Measurements from ENCODE around the gene ICAM4.

DNA sequence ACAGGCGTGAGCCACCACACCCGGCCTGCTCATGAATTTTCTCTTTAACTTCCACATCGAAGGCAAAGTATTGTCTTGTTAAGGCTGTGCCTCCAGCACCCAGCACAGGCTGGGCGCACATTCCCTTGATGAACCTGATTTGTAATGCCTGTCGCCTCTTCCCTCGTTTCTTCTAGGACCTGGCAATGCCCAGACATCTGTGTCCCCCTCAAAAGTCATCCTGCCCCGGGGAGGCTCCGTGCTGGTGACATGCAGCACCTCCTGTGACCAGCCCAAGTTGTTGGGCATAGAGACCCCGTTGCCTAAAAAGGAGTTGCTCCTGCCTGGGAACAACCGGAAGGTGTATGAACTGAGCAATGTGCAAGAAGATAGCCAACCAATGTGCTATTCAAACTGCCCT, 12.2 kb upstream of the ICAM4 start:
- TF ChIP-seq, protein P1, sequence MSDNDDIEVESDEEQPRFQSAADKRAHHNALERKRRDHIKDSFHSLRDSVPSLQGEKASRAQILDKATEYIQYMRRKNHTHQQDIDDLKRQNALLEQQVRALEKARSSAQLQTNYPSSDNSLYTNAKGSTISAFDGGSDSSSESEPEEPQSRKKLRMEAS (IDR thresholded peaks at IDR 0.05), result no peak
- TF ChIP-seq YY1 (IDR thresholded peaks at IDR 0.05; ENCODE audit: low read depth), result no peak
- no peak for TF ChIP-seq TCF12 (IDR thresholded peaks at IDR 0.05; ENCODE audit: low read depth)
- no peak for TF ChIP-seq EP300 (IDR thresholded peaks at IDR 0.05; ENCODE audit: borderline replicate concordance)
- no peak for TF ChIP-seq TAF1 (IDR thresholded peaks at IDR 0.05; ENCODE audit: low read depth)
- TF ChIP-seq RAD21 (IDR thresholded peaks at IDR 0.05; ENCODE audit: low read depth), result no peak
- TF ChIP-seq, protein P2, sequence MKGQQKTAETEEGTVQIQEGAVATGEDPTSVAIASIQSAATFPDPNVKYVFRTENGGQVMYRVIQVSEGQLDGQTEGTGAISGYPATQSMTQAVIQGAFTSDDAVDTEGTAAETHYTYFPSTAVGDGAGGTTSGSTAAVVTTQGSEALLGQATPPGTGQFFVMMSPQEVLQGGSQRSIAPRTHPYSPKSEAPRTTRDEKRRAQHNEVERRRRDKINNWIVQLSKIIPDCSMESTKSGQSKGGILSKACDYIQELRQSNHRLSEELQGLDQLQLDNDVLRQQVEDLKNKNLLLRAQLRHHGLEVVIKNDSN (IDR thresholded peaks at IDR 0.05), result no peak
- TF ChIP-seq CEBPB (IDR thresholded peaks at IDR 0.05), result no peak
- TF ChIP-seq, protein P3, sequence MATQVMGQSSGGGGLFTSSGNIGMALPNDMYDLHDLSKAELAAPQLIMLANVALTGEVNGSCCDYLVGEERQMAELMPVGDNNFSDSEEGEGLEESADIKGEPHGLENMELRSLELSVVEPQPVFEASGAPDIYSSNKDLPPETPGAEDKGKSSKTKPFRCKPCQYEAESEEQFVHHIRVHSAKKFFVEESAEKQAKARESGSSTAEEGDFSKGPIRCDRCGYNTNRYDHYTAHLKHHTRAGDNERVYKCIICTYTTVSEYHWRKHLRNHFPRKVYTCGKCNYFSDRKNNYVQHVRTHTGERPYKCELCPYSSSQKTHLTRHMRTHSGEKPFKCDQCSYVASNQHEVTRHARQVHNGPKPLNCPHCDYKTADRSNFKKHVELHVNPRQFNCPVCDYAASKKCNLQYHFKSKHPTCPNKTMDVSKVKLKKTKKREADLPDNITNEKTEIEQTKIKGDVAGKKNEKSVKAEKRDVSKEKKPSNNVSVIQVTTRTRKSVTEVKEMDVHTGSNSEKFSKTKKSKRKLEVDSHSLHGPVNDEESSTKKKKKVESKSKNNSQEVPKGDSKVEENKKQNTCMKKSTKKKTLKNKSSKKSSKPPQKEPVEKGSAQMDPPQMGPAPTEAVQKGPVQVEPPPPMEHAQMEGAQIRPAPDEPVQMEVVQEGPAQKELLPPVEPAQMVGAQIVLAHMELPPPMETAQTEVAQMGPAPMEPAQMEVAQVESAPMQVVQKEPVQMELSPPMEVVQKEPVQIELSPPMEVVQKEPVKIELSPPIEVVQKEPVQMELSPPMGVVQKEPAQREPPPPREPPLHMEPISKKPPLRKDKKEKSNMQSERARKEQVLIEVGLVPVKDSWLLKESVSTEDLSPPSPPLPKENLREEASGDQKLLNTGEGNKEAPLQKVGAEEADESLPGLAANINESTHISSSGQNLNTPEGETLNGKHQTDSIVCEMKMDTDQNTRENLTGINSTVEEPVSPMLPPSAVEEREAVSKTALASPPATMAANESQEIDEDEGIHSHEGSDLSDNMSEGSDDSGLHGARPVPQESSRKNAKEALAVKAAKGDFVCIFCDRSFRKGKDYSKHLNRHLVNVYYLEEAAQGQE (IDR thresholded peaks at IDR 0.05; ENCODE audit: low read depth), result no peak
- no peak for TF ChIP-seq NFIC (IDR thresholded peaks at IDR 0.05)
- TF ChIP-seq ZBTB7A (IDR thresholded peaks at IDR 0.05; ENCODE audit: low read depth), result no peak
- no peak for TF ChIP-seq FOXM1 (IDR thresholded peaks at IDR 0.05; ENCODE audit: borderline replicate concordance, low read depth)
- no peak for TF ChIP-seq CREB1 (IDR thresholded peaks at IDR 0.05; ENCODE audit: low read depth)
